KMS-11 (cell line): ENCODE data around the gene PPIC.

Source experiments
- H2AFZ ChIP-seq: fragments of 200-600 bp; sonication (generic); 2 replicates; pipeline ENCODE4 v1.6.1; 2016; ENCODE audit warnings: antibody characterized with exemption, mixed run types, low read depth
- H3K27ac ChIP-seq: fragments of 200-600 bp; sonication (generic); 2 replicates; pipeline ENCODE4 v1.6.1; 2016; ENCODE audit warnings: mild to moderate bottlenecking, mixed run types
- H3K27me3 ChIP-seq: fragments of 200-600 bp; sonication (generic); 2 replicates; pipeline ENCODE4 v1.6.1; 2017; ENCODE audit warnings: mild to moderate bottlenecking, low read depth, mixed run types, moderate library complexity; ENCODE audit not compliant: insufficient read depth
- H3K36me3 ChIP-seq: fragments of 200-600 bp; sonication (generic); 2 replicates; pipeline ENCODE4 v1.6.1; 2017; ENCODE audit warnings: mild to moderate bottlenecking, mixed run types; ENCODE audit not compliant: insufficient read depth
- H3K4me1 ChIP-seq: fragments of 200-600 bp; sonication (generic); 2 replicates; pipeline ENCODE4 v1.6.1; 2016; ENCODE audit warnings: mild to moderate bottlenecking, low read depth, mixed run types; ENCODE audit not compliant: poor library complexity, severe bottlenecking
- H3K4me2 ChIP-seq: fragments of 200-600 bp; sonication (generic); 2 replicates; pipeline ENCODE4 v1.7.0; 2016; ENCODE audit warnings: mild to moderate bottlenecking, mixed run types
- H3K4me3 ChIP-seq: fragments of 200-600 bp; sonication (generic); IDR thresholded peaks from 2 replicates; pipeline ENCODE4 v1.6.1; 2017; ENCODE audit warnings: low read depth, low read length, mixed read lengths; ENCODE audit not compliant: insufficient read depth
- H3K79me2 ChIP-seq: fragments of 200-600 bp; sonication (generic); 2 replicates; pipeline ENCODE4 v1.6.1; 2016; ENCODE audit warnings: low read depth, mixed run types; ENCODE audit not compliant: insufficient read depth
- H3K9ac ChIP-seq: fragments of 200-600 bp; sonication (generic); 2 replicates; pipeline ENCODE4 v1.6.1; 2016; ENCODE audit warnings: mild to moderate bottlenecking, mixed run types
- H4K20me1 ChIP-seq: fragments of 200-600 bp; sonication (generic); 2 replicates; pipeline ENCODE4 v1.6.1; 2016; ENCODE audit warnings: mild to moderate bottlenecking, mixed run types; ENCODE audit not compliant: insufficient read depth
- TF ChIP-seq, protein P1 (sequence below): fragments of 200-600 bp; sonication (generic); conservative IDR thresholded peaks from 2 replicates; pipeline ENCODE4 v1.6.1; 2017; ENCODE audit warnings: low read depth, mild to moderate bottlenecking, antibody characterized with exemption, low read length, moderate library complexity, mixed read lengths

The PPIC gene

DNA sequence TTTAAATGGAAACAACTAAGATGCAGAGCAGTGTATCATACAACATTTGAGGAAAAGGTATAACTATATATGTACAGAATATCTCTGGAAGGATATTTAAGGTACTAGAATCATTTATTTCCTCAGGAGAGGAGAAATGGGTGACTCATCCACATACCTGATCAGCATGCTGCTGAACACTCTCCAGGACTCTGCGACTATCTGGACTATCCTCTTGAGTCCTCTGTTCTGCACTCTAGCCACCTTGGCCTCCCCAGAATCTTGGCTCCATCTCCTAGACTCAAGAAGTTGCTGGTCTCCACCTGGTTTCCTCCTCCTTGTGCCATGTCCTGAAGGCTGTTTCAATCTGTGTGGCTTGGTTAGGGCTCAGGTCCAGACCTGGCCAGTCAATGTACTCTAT is 43.7 kb upstream of the PPIC start:
- TF ChIP-seq, protein P1, sequence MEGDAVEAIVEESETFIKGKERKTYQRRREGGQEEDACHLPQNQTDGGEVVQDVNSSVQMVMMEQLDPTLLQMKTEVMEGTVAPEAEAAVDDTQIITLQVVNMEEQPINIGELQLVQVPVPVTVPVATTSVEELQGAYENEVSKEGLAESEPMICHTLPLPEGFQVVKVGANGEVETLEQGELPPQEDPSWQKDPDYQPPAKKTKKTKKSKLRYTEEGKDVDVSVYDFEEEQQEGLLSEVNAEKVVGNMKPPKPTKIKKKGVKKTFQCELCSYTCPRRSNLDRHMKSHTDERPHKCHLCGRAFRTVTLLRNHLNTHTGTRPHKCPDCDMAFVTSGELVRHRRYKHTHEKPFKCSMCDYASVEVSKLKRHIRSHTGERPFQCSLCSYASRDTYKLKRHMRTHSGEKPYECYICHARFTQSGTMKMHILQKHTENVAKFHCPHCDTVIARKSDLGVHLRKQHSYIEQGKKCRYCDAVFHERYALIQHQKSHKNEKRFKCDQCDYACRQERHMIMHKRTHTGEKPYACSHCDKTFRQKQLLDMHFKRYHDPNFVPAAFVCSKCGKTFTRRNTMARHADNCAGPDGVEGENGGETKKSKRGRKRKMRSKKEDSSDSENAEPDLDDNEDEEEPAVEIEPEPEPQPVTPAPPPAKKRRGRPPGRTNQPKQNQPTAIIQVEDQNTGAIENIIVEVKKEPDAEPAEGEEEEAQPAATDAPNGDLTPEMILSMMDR: no peak
- no peak overlapping the region for H3K27ac ChIP-seq
- H3K9ac ChIP-seq: no peak overlapping the region
- no peaks in the 10 kb centered on the region for H4K20me1 ChIP-seq
- H3K36me3 ChIP-seq: no peaks in the 10 kb centered on the region
- no peaks in the 10 kb centered on the region for H3K79me2 ChIP-seq
- no peak overlapping the region for H2AFZ ChIP-seq
- H3K4me2 ChIP-seq: no peak overlapping the region
- H3K4me1 ChIP-seq: no peaks in the 10 kb centered on the region
- H3K4me3 ChIP-seq: no peak overlapping the region
- no peaks in the 10 kb centered on the region for H3K27me3 ChIP-seq

DNA sequence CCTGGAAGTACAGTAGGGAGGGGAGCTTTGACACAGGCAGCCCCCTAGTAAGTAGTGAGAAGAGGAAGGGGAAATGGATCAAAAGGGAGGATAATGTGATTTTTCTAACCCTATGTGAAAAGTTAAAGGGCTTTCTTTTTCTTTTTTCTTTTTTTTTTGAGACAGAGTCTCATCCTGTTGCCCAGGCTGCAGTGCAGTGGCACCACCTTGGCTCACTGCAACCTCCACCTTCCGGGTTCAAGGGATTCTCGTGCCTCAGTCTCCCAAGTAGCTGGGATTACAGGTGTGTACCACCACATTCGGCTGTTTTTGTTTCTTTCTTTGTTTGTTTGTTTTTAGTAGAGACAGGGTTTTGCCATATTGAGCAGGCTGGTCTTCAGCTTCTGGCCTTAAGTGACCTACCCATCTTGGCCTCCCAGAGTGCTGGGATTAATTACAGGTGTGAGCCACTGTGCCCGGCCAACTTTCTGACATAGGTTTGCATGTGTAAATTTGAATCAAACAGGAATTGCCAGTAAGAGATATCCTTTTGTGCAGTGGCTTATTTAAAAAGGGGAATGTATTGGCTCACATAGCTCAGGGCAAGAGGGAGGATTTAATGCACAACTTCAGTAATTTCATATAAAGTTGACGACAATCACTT is 39.1 kb upstream of the PPIC start:
- Histone ChIP-seq H3K36me3 (no peaks in the 10 kb centered on the region), H3K79me2 (no peaks in the 10 kb centered on the region), H3K4me3 (no peak overlapping the region), H3K9ac (no peak overlapping the region), H2AFZ (no peak overlapping the region), H3K4me2 (no peak overlapping the region), H3K4me1 (no peaks in the 10 kb centered on the region), H3K27me3 (no peaks in the 10 kb centered on the region), H3K27ac (no peak overlapping the region), H4K20me1 (no peaks in the 10 kb centered on the region)
- TF ChIP-seq, protein P1: no peak

DNA sequence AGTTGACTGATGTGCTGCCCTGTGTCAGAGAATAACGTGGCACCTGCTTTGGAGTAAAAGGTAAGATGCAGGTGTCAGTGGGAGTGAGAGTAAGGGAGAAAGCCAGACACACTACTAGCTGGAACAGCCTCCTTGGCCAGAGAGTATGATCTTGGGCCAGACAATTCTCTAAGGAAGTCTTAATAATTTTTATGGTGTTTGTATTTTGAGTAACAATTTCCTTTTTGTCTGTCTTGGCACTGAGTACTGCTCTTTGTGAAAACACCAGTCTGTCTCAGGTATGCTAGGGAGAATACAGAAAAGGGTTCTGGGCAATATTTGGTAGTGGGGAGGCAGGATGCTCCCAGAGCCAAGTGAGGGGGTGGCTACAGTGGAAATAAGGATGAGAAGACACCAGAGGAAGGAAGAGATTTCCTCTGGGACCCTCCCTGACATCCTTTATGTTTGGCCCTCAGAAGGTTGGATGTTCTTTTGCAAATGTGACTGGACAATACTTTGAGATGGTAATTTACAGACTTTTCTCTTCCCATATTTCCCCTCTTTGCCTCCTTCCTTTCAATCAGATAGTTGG is 31.9 kb upstream of the PPIC start:
- Histone ChIP-seq H3K27ac (no peak overlapping the region), H3K79me2 (no peaks in the 10 kb centered on the region), H3K4me2 (no peak overlapping the region), H2AFZ (no peak overlapping the region), H3K9ac (no peak overlapping the region), H3K27me3 (no peaks in the 10 kb centered on the region), H3K4me3 (no peak overlapping the region), H3K36me3 (no peaks in the 10 kb centered on the region), H3K4me1 (no peaks in the 10 kb centered on the region), H4K20me1 (no peaks in the 10 kb centered on the region)
- TF ChIP-seq, protein P1: no peak

DNA sequence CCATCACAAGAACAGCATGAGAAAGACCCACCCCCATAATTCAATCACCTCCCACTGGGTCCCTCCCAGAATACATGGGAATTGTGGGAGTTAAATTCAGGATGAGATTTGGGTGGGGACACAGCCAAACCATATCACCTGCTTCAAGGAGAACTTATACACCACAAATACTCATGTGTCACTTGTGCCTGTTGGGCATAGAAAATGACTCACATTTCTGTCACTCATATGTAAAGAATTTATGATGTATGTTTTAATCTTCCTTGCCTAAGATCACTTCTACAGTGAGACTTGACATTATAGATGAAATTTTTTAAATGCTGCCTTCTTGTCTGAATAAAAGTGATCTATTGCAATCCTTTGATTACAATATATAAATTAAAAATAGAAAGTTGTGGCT is 29.5 kb upstream of the PPIC start:
- Histone ChIP-seq H3K4me3 (no peak overlapping the region), H3K4me2 (no peak overlapping the region), H3K4me1 (no peaks in the 10 kb centered on the region), H3K9ac (no peak overlapping the region), H3K36me3 (no peaks in the 10 kb centered on the region), H3K27ac (no peak overlapping the region), H3K79me2 (no peaks in the 10 kb centered on the region), H2AFZ (no peak overlapping the region), H4K20me1 (no peaks in the 10 kb centered on the region), H3K27me3 (no peaks in the 10 kb centered on the region)
- TF ChIP-seq, protein P1: no peak
